ENCODE measurements around the gene CNN2. TPM values are rescaled to one million over a fixed set of nuclear protein-coding genes. Genes with fewer than 3 reads are reported as not detected.

CNN2 gene
- total and polyA plus RNA-seq, 9 of the 15 experiments (the other 6 are each of a cell fraction or from before 2014, with no cell fraction given): 12.1 to 174 (median 52.7) TPM

DNA sequence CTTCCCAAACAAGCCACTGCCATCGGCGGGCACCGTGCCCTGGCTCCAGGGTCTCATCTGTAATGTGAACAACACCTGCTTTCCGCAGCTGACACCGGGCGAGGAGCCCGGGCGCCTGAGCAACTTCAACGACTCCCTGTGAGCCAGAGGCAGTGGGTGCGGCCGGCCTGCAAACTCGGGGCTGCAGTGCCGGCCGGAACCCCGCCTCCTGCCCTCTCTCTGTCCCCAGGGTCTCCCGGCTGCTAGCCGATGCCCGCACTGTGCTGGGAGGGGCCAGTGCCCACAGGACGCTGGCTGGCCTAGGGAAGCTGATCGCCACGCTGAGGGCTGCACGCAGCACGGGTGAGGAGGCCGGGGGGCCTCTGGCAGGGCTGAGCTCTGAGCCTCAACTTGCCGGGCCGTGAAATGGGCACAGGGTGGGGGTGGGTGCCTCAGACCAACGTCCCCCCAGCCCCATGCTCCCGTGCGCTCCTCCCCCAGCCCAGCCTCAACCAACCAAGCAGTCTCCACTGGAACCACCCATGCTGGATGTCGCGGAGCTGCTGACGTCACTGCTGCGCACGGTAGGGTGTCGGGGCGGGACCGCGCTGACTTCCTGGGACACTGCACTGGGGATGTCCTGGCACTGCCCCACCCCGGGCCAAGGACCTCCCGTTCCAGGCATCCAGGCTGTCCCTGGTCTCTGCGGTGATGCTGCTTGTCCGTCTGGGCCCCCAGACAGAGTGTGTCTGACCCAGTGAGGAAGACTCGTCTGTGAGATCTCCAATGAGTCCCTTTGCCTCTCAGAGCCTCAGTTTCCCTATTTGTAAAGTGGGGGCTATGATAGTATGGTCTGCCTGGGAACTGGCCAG, 15.7 kb downstream of the CNN2 start (continued):
- TF ChIP-seq, protein P1, sequence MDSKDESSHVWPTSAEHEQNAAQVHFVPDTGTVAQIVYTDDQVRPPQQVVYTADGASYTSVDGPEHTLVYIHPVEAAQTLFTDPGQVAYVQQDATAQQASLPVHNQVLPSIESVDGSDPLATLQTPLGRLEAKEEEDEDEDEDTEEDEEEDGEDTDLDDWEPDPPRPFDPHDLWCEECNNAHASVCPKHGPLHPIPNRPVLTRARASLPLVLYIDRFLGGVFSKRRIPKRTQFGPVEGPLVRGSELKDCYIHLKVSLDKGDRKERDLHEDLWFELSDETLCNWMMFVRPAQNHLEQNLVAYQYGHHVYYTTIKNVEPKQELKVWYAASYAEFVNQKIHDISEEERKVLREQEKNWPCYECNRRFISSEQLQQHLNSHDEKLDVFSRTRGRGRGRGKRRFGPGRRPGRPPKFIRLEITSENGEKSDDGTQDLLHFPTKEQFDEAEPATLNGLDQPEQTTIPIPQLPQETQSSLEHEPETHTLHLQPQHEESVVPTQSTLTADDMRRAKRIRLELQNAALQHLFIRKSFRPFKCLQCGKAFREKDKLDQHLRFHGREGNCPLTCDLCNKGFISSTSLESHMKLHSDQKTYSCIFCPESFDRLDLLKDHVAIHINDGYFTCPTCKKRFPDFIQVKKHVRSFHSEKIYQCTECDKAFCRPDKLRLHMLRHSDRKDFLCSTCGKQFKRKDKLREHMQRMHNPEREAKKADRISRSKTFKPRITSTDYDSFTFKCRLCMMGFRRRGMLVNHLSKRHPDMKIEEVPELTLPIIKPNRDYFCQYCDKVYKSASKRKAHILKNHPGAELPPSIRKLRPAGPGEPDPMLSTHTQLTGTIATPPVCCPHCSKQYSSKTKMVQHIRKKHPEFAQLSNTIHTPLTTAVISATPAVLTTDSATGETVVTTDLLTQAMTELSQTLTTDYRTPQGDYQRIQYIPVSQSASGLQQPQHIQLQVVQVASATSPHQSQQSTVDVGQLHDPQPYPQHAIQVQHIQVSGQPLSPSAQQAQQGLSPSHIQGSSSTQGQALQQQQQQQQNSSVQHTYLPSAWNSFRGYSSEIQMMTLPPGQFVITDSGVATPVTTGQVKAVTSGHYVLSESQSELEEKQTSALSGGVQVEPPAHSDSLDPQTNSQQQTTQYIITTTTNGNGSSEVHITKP (IDR thresholded peaks at IDR 0.05; ENCODE audit: partially characterized antibody): peak; percentile 33
- TF ChIP-seq PHB2 (IDR thresholded peaks at IDR 0.05; ENCODE audit: low read depth) (no peak), ZBED1 (IDR thresholded peaks at IDR 0.05) (peak; percentile 42; the same call in 1 of the 2 replicates), ZNF507 (tag; conservative IDR thresholded peaks at IDR 0.05) (no peak), CC2D1A (IDR thresholded peaks at IDR 0.05) (no peak), RBM14 (IDR thresholded peaks at IDR 0.05; ENCODE audit: borderline replicate concordance, insufficient read depth, low read depth, low read length) (no peak), ZNF444 (CRISPR knock-in tag; IDR thresholded peaks at IDR 0.05) (no peak), CEBPB (tag; IDR thresholded peaks at IDR 0.05) (no peak), ZNF561 (CRISPR knock-in tag; conservative IDR thresholded peaks at IDR 0.05) (no peak)
- TF ChIP-seq, protein P2, sequence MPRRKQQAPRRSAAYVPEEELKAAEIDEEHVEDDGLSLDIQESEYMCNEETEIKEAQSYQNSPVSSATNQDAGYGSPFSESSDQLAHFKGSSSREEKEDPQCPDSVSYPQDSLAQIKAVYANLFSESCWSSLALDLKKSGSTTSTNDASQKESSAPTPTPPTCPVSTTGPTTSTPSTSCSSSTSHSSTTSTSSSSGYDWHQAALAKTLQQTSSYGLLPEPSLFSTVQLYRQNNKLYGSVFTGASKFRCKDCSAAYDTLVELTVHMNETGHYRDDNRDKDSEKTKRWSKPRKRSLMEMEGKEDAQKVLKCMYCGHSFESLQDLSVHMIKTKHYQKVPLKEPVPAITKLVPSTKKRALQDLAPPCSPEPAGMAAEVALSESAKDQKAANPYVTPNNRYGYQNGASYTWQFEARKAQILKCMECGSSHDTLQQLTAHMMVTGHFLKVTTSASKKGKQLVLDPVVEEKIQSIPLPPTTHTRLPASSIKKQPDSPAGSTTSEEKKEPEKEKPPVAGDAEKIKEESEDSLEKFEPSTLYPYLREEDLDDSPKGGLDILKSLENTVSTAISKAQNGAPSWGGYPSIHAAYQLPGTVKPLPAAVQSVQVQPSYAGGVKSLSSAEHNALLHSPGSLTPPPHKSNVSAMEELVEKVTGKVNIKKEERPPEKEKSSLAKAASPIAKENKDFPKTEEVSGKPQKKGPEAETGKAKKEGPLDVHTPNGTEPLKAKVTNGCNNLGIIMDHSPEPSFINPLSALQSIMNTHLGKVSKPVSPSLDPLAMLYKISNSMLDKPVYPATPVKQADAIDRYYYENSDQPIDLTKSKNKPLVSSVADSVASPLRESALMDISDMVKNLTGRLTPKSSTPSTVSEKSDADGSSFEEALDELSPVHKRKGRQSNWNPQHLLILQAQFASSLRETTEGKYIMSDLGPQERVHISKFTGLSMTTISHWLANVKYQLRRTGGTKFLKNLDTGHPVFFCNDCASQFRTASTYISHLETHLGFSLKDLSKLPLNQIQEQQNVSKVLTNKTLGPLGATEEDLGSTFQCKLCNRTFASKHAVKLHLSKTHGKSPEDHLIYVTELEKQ (CRISPR knock-in tag; IDR thresholded peaks at IDR 0.05): no peak
- TF ChIP-seq, protein P3, sequence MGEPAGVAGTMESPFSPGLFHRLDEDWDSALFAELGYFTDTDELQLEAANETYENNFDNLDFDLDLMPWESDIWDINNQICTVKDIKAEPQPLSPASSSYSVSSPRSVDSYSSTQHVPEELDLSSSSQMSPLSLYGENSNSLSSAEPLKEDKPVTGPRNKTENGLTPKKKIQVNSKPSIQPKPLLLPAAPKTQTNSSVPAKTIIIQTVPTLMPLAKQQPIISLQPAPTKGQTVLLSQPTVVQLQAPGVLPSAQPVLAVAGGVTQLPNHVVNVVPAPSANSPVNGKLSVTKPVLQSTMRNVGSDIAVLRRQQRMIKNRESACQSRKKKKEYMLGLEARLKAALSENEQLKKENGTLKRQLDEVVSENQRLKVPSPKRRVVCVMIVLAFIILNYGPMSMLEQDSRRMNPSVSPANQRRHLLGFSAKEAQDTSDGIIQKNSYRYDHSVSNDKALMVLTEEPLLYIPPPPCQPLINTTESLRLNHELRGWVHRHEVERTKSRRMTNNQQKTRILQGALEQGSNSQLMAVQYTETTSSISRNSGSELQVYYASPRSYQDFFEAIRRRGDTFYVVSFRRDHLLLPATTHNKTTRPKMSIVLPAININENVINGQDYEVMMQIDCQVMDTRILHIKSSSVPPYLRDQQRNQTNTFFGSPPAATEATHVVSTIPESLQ (CRISPR knock-in tag; IDR thresholded peaks at IDR 0.05): no peak
- TF ChIP-seq, protein P4, sequence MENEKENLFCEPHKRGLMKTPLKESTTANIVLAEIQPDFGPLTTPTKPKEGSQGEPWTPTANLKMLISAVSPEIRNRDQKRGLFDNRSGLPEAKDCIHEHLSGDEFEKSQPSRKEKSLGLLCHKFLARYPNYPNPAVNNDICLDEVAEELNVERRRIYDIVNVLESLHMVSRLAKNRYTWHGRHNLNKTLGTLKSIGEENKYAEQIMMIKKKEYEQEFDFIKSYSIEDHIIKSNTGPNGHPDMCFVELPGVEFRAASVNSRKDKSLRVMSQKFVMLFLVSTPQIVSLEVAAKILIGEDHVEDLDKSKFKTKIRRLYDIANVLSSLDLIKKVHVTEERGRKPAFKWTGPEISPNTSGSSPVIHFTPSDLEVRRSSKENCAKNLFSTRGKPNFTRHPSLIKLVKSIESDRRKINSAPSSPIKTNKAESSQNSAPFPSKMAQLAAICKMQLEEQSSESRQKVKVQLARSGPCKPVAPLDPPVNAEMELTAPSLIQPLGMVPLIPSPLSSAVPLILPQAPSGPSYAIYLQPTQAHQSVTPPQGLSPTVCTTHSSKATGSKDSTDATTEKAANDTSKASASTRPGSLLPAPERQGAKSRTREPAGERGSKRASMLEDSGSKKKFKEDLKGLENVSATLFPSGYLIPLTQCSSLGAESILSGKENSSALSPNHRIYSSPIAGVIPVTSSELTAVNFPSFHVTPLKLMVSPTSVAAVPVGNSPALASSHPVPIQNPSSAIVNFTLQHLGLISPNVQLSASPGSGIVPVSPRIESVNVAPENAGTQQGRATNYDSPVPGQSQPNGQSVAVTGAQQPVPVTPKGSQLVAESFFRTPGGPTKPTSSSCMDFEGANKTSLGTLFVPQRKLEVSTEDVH (IDR thresholded peaks at IDR 0.05; ENCODE audit: low read depth, partially characterized antibody): peak; percentile 57
